ENCODE data around the gene MAP4K4. TPM values are rescaled to one million over a fixed set of nuclear protein-coding genes. Genes with fewer than 3 reads are reported as not detected.

MAP4K4 gene
- polyA plus RNA-seq, 1 donor (not counting 4 experiments of a cell fraction or from before 2014, with no cell fraction given), result 84.1 TPM

GRCh38 chr2:101751875-101752619 lies 54.5 kb downstream of the MAP4K4 start:
- H3K4me3 ChIP-seq (ENCODE audit: control insufficient read depth in 2 of 3, extremely low read depth in 1 of 3, insufficient read depth in 2 of 3, low read depth in 1 of 3, low read length in 3 of 3), result no peak overlapping the region
- TF ChIP-seq CTCF (optimal IDR thresholded peaks at IDR 0.05 in 1 of 3, IDR thresholded peaks at IDR 0.05 in 1 of 3, conservative IDR thresholded peaks at IDR 0.05 in 1 of 3; ENCODE audit: extremely low read depth in 1 of 3, insufficient read depth in 2 of 3, low read length in 3 of 3) (no peak), EZH2 (IDR thresholded peaks at IDR 0.05; ENCODE audit: low read length) (no peak)
- no peaks in the 10 kb centered on the region for H3K9me1 ChIP-seq (ENCODE audit: control insufficient read depth, extremely low read depth, insufficient read depth, low read length)
- FAIRE-seq (no peak), DNase-seq (ENCODE audit: low read depth, low spot score) (no peak)
- dilution Hi-C loops (cut with MboI; ENCODE audit: extremely low pct_ligation_motif_present, low sequenced_read_pairs), result no loop called here
- H3K36me3 ChIP-seq (ENCODE audit: control insufficient read depth in 2 of 2, extremely low read depth in 1 of 2, insufficient read depth in 2 of 2, low read length in 2 of 2), result peaks cover 0 to 4% of the 10 kb centered on the region in 2 experiments
- H2AFZ ChIP-seq (ENCODE audit: control insufficient read depth, low read length), result no peak overlapping the region
- H3K79me2 ChIP-seq (ENCODE audit: control insufficient read depth, insufficient read depth, low read length), result peaks cover 81% of the 10 kb centered on the region
- no peaks in the 10 kb centered on the region for H3K9me3 ChIP-seq (ENCODE audit: control insufficient read depth, low read depth, low read length)
- H3K4me1 ChIP-seq (ENCODE audit: control insufficient read depth, extremely low read depth, insufficient read depth, low read length), result peaks cover 42% of the 10 kb centered on the region
- no peak overlapping the region for H3K9ac ChIP-seq (ENCODE audit: control insufficient read depth, extremely low read depth, insufficient read depth, low read length)
- H3K27ac ChIP-seq (ENCODE audit: control insufficient read depth, insufficient read depth, low read length), result no peak overlapping the region
- H3K27me3 ChIP-seq (ENCODE audit: control insufficient read depth, extremely low read depth, insufficient read depth, low read length), result no peaks in the 10 kb centered on the region
- no peak overlapping the region for H3K4me2 ChIP-seq (ENCODE audit: control insufficient read depth, extremely low read depth, insufficient read depth, low read depth, low read length)
- H4K20me1 ChIP-seq (ENCODE audit: control insufficient read depth, extremely low read depth, insufficient read depth, low read length), result peaks cover 10% of the 10 kb centered on the region

- Histone ChIP-seq H3K9ac (ENCODE audit: control insufficient read depth, extremely low read depth, insufficient read depth, low read length) (no peak overlapping the region), H3K36me3 (ENCODE audit: control insufficient read depth in 2 of 2, extremely low read depth in 1 of 2, insufficient read depth in 2 of 2, low read length in 2 of 2) (peaks cover 0 to 4% of the 10 kb centered on the region in 2 experiments), H3K79me2 (ENCODE audit: control insufficient read depth, insufficient read depth, low read length) (peaks cover 81% of the 10 kb centered on the region), H3K9me3 (ENCODE audit: control insufficient read depth, low read depth, low read length) (no peaks in the 10 kb centered on the region), H3K4me2 (ENCODE audit: control insufficient read depth, extremely low read depth, insufficient read depth, low read depth, low read length) (no peak overlapping the region), H3K4me3 (ENCODE audit: control insufficient read depth in 2 of 3, extremely low read depth in 1 of 3, insufficient read depth in 2 of 3, low read depth in 1 of 3, low read length in 3 of 3) (no peak overlapping the region), H2AFZ (ENCODE audit: control insufficient read depth, low read length) (no peak overlapping the region), H3K27ac (ENCODE audit: control insufficient read depth, insufficient read depth, low read length) (no peak overlapping the region), H3K4me1 (ENCODE audit: control insufficient read depth, extremely low read depth, insufficient read depth, low read length) (peaks cover 36% of the 10 kb centered on the region), H4K20me1 (ENCODE audit: control insufficient read depth, extremely low read depth, insufficient read depth, low read length) (peaks cover 10% of the 10 kb centered on the region), H3K27me3 (ENCODE audit: control insufficient read depth, extremely low read depth, insufficient read depth, low read length) (no peaks in the 10 kb centered on the region), H3K9me1 (ENCODE audit: control insufficient read depth, extremely low read depth, insufficient read depth, low read length) (no peaks in the 10 kb centered on the region)
- DNase-seq (ENCODE audit: low read depth, low spot score), result no peak
- no peak for TF ChIP-seq EZH2 (IDR thresholded peaks at IDR 0.05; ENCODE audit: low read length)
- no peak for TF ChIP-seq CTCF (optimal IDR thresholded peaks at IDR 0.05 in 1 of 3, IDR thresholded peaks at IDR 0.05 in 1 of 3, conservative IDR thresholded peaks at IDR 0.05 in 1 of 3; ENCODE audit: extremely low read depth in 1 of 3, insufficient read depth in 2 of 3, low read length in 3 of 3)
- no peak for FAIRE-seq
- dilution Hi-C loops (cut with MboI; ENCODE audit: extremely low pct_ligation_motif_present, low sequenced_read_pairs), result no loop called here
Observed at GRCh38 chr2:101752716-101753616, 55.5 kb downstream of the MAP4K4 start.
